ENCODE results near the gene ASPN.

Gene ASPN

DNA sequence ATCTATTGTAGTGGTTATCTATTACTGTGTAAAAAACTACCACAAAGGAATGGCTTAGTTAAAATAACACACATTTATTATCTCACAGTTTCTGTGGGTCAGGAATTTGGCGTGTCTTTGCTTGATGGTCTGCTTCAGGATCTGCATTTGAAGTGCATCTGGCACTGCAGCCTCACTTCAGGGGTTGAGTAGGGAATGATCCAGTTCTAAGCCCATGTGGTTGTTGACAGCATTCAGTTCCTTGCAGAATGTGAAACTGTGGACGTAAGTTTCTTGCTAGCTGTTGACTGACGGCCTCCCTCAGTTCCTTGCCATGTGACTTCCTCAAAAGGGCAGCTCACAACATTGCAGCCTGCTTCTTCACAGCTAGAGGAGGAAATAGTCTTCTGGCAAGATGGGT, 75.8 kb downstream of the ASPN start:
- peak; percentile 11 for DNase-seq
